H1 (cell line): ENCODE results near the gene ANKEF1. TPM values are rescaled to one million over a fixed set of nuclear protein-coding genes. Genes with fewer than 3 reads are reported as not detected.

Experiments used
- CTCF ChIA-PET: fragments of 300-600 bp; sonication (Branson Sonifier 250); formaldehyde crosslinking; loops from one replicate; lab custom pipeline; 2021; ENCODE audit not compliant: partially characterized antibody; lab: Charles Lee
- POLR2A ChIA-PET: fragments of 300-600 bp; sonication (Branson Sonifier 250); formaldehyde crosslinking; loops from one replicate; lab custom pipeline; 2021; ENCODE audit warnings: inconsistent platforms; ENCODE audit not compliant: partially characterized antibody; lab: Charles Lee
- DNase-seq, 2 experiments: peaks; one replicate each; pipeline versions ENCODE4 v3.0.0 to v3.0.0-alpha.2; 2010 to 2022; ENCODE audit warnings: low spot score in 2 of 2, low read depth in 1 of 2, mixed read lengths in 1 of 2
- FAIRE-seq: peaks from 2 replicates; lab custom pipeline; 2011; peaks lifted over from hg19 to GRCh38; lab: Jason Lieb, UNC
- H2AFZ ChIP-seq: 2 replicates; pipeline ENCODE4 v1.8.1; 2012; ENCODE audit warnings: low read length, inconsistent platforms
- H2AK5ac ChIP-seq: 2 replicates; pipeline ENCODE4 v1.6.1; 2013; ENCODE audit warnings: low read depth, low read length
- H2BK120ac ChIP-seq: replicated peaks from 2 replicates; pipeline ENCODE3; 2013; ENCODE audit warnings: low read depth, low read length, inconsistent platforms
- H2BK12ac ChIP-seq: 2 replicates; pipeline ENCODE4 v1.6.1; 2013; ENCODE audit warnings: low read depth, low read length
- H2BK15ac ChIP-seq: 2 replicates; pipeline ENCODE4 v1.6.1; 2013; ENCODE audit warnings: low read length
- H2BK20ac ChIP-seq: 2 replicates; pipeline ENCODE4 v1.6.1; 2013; ENCODE audit warnings: low read length
- H2BK5ac ChIP-seq: 2 replicates; pipeline ENCODE4 v1.6.1; 2013; ENCODE audit warnings: low read depth, low read length
- H3K14ac ChIP-seq: 2 replicates; pipeline ENCODE4 v1.6.1; 2013; ENCODE audit warnings: inconsistent platforms; ENCODE audit not compliant: insufficient read length
- H3K18ac ChIP-seq: 2 replicates; pipeline ENCODE4 v1.6.1; 2013; ENCODE audit warnings: low read length; ENCODE audit errors: extremely low read depth
- H3K23ac ChIP-seq: 2 replicates; pipeline ENCODE4 v1.6.1; 2013; ENCODE audit warnings: inconsistent platforms; ENCODE audit not compliant: insufficient read length
- H3K23me2 ChIP-seq: 2 replicates; pipeline ENCODE4 v1.6.1; 2013; ENCODE audit warnings: low read depth, low read length
- H3K27ac ChIP-seq: 2 replicates; pipeline ENCODE4 v1.6.1; 2011; ENCODE audit warnings: low read depth, low read length, inconsistent platforms
- H3K27me3 ChIP-seq, 4 experiments: replicated peaks in 1 of 4; 1 replicate in 1 of 4; 2 replicates in 3 of 4; pipeline versions ENCODE4 v1.6.1 to v1.8.1; 2011 to 2013; ENCODE audit warnings: low read length in 3 of 4, mild to moderate bottlenecking in 3 of 4, inconsistent platforms in 2 of 4, mixed read lengths in 2 of 4, moderate library complexity in 1 of 4; ENCODE audit not compliant: control insufficient read depth in 3 of 4, insufficient read depth in 3 of 4; ENCODE audit errors: extremely low read depth in 1 of 4
- H3K36me3 ChIP-seq, 4 experiments: 2 replicates each; pipeline versions ENCODE4 v1.6.1 to v1.8.1; 2011 to 2013; ENCODE audit warnings: mild to moderate bottlenecking in 4 of 4, low read length in 3 of 4, moderate library complexity in 2 of 4, control low read depth in 1 of 4, inconsistent platforms in 1 of 4; ENCODE audit not compliant: insufficient read depth in 4 of 4, control insufficient read depth in 2 of 4
- H3K4ac ChIP-seq: replicated peaks from 2 replicates; pipeline ENCODE3; 2013; ENCODE audit warnings: low read length, low read depth, mixed read lengths, inconsistent platforms; ENCODE audit not compliant: insufficient read length
- H3K4me1 ChIP-seq, 4 experiments: replicated peaks in 1 of 4; 1 replicate in 1 of 4; 2 replicates in 3 of 4; pipeline versions ENCODE4 v1.6.1 to v1.8.1; 2011 to 2013; ENCODE audit warnings: low read length in 3 of 4, inconsistent platforms in 2 of 4, mixed read lengths in 1 of 4; ENCODE audit not compliant: insufficient read depth in 4 of 4, control insufficient read depth in 3 of 4
- H3K4me2 ChIP-seq, 2 experiments: 2 replicates each; pipeline versions ENCODE4 v1.6.1 to v1.8.1; 2011 to 2013; ENCODE audit warnings: low read depth in 2 of 2, low read length in 2 of 2, control low read depth in 1 of 2, inconsistent platforms in 1 of 2, mild to moderate bottlenecking in 1 of 2; ENCODE audit not compliant: insufficient read depth in 1 of 2
- H3K4me3 ChIP-seq, 4 experiments: fragments of 200-600, 300-600 bp in 1 of 4; sonication (generic), shearing (Covaris generic), sonication (Bioruptor Twin) in 1 of 4; 2 replicates each; pipeline versions ENCODE4 v1.5.1 to v1.8.1; 2011 to 2016; ENCODE audit warnings: low read length in 4 of 4, low read depth in 3 of 4, control low read depth in 2 of 4, inconsistent platforms in 2 of 4, mild to moderate bottlenecking in 2 of 4, mixed read lengths in 1 of 4, moderate library complexity in 1 of 4; ENCODE audit not compliant: insufficient read depth in 2 of 4; ENCODE audit errors: extremely low read depth in 1 of 4
- H3K56ac ChIP-seq: replicated peaks from 2 replicates; pipeline ENCODE3; 2013; ENCODE audit warnings: low read depth, mild to moderate bottlenecking, mixed read lengths, low read length, inconsistent platforms; ENCODE audit not compliant: insufficient read length
- H3K79me1 ChIP-seq: 2 replicates; pipeline ENCODE4 v1.6.1; 2013; ENCODE audit warnings: low read depth, low read length, control low read depth
- H3K79me2 ChIP-seq, 2 experiments: 2 replicates each; pipeline versions ENCODE4 v1.6.1 to v1.8.1; 2012 to 2013; ENCODE audit warnings: low read length in 2 of 2, mild to moderate bottlenecking in 2 of 2, inconsistent platforms in 1 of 2; ENCODE audit not compliant: insufficient read depth in 2 of 2, control insufficient read depth in 1 of 2
- H3K9ac ChIP-seq, 4 experiments: replicated peaks in 1 of 4; 1 replicate in 1 of 4; 2 replicates in 3 of 4; pipeline versions ENCODE4 v1.6.1 to v1.8.1; 2011 to 2013; ENCODE audit warnings: low read depth in 3 of 4, low read length in 3 of 4, control low read depth in 2 of 4, mild to moderate bottlenecking in 2 of 4, moderate library complexity in 2 of 4, inconsistent platforms in 1 of 4; ENCODE audit errors: extremely low read depth in 1 of 4
- H3K9me3 ChIP-seq, 2 experiments: 2 replicates each; pipeline versions ENCODE4 v1.6.1 to v1.8.1; 2012 to 2013; ENCODE audit warnings: mild to moderate bottlenecking in 2 of 2, moderate library complexity in 2 of 2, control low read depth in 1 of 2, inconsistent platforms in 1 of 2, low read depth in 1 of 2, low read length in 1 of 2, mixed read lengths in 1 of 2; ENCODE audit not compliant: insufficient read depth in 2 of 2
- H4K20me1 ChIP-seq, 2 experiments: replicated peaks in 1 of 2; 2 replicates each; pipeline versions ENCODE3 to v1.8.1; 2011 to 2013; ENCODE audit warnings: inconsistent platforms in 2 of 2, low read length in 2 of 2, mild to moderate bottlenecking in 1 of 2; ENCODE audit not compliant: insufficient read depth in 2 of 2, control insufficient read depth in 1 of 2
- H4K5ac ChIP-seq: 2 replicates; pipeline ENCODE4 v1.6.1; 2013; ENCODE audit warnings: low read length, low read depth, mixed read lengths, inconsistent platforms; ENCODE audit not compliant: insufficient read length
- H4K8ac ChIP-seq: 2 replicates; pipeline ENCODE4 v1.8.0; 2013; ENCODE audit warnings: mild to moderate bottlenecking, moderate library complexity, low read length, inconsistent platforms; ENCODE audit not compliant: insufficient read depth; ENCODE audit errors: extremely low read depth
- H4K91ac ChIP-seq: replicated peaks from 2 replicates; pipeline ENCODE3; 2013; ENCODE audit warnings: low read length, mixed read lengths, inconsistent platforms; ENCODE audit not compliant: insufficient read length
- CTCF ChIP-seq, 3 experiments: IDR thresholded peaks; 1 replicate in 2 of 3; 2 replicates in 1 of 3; pipeline versions ENCODE4 v1.5.1 to v1.6.1; 2011; ENCODE audit warnings: low read length in 3 of 3, mild to moderate bottlenecking in 3 of 3, inconsistent platforms in 2 of 3, low read depth in 1 of 3, moderate library complexity in 1 of 3; ENCODE audit not compliant: insufficient read depth in 1 of 3; ENCODE audit errors: control extremely low read depth in 1 of 3
- TEAD4 ChIP-seq: IDR thresholded peaks from 2 replicates; pipeline ENCODE4 v1.6.1; 2012; ENCODE audit warnings: low read depth, low read length, inconsistent platforms, mixed read lengths
- YY1 ChIP-seq: IDR thresholded peaks from 2 replicates; pipeline ENCODE4 v1.6.1; 2011; ENCODE audit warnings: low read depth, mild to moderate bottlenecking, low read length
- WGBS, 2 experiments: shearing (Covaris generic) in 1 of 2; methylation state at CpG; one replicate each; pipeline versions ENCODE4 v1.1.6 to v1.1.7; 2013 to 2015; ENCODE audit warnings: low lambda C conversion rate in 2 of 2, mixed read lengths in 2 of 2, inconsistent platforms in 1 of 2, low coverage in 1 of 2, missing lambda C conversion rate in 1 of 2; ENCODE audit not compliant: insufficient replicate concordance in 2 of 2, insufficient coverage in 1 of 2, insufficient read length in 1 of 2; ENCODE audit errors: extremely low coverage in 1 of 2, missing lambda C conversion rate in 1 of 2; 5-methylcytosine and 5-hydroxymethylcytosine counted together
- polyA plus RNA-seq, 7 experiments: library from polyadenylated mRNA; depleted of rRNA in 3 of 7; stranded (reverse) in 5 of 7; unstranded in 2 of 7; fragments of >200 nt in 5 of 7; fragments of 200-250 nt in 2 of 7; gene quantifications; 1 replicate in 5 of 7; 2 replicates in 1 of 7; 4 replicates in 1 of 7; pipeline versions ENCODE4 v1.2.1 to v1.2.3, GENCODE V29; 2011 to 2013; ENCODE audit warnings: missing spikeins in 2 of 7, mixed read lengths in 2 of 7
- total RNA-seq: library from RNA; stranded (reverse); fragmentation: NEBNext Ultra II Directional; extraction: Animal tissue kit (Norgen Biotek cat#: 25700); gene quantifications from 2 replicates; pipeline ENCODE4 v1.2.1, GENCODE V29; 2021

ANKEF1 gene
- total and polyA plus RNA-seq, 2 of the 8 experiments (the other 6 are each of a cell fraction or from before 2014, with no cell fraction given), result 2.8 to 10.0 TPM

- Histone ChIP-seq H3K9me3 (no peaks in the 10 kb centered on the region), H2BK12ac (no peak overlapping the region), H3K27ac (no peak overlapping the region), H2AFZ (peak overlapping the region; percentile 84), H2BK20ac (no peak overlapping the region), H4K5ac (no peak overlapping the region), H2BK120ac (no peak overlapping the region), H2BK5ac (no peak overlapping the region), H4K91ac (no peak overlapping the region), H3K9ac (no peak overlapping the region), H3K4ac (no peak overlapping the region), H3K23ac (no peak overlapping the region), H4K20me1 (no peaks in the 10 kb centered on the region), H3K4me1 (no peaks in the 10 kb centered on the region), H3K4me2 (no peak overlapping the region), H2AK5ac (no peak overlapping the region), H3K56ac (no peak overlapping the region), H3K23me2 (no peaks in the 10 kb centered on the region), H3K18ac (no peak overlapping the region), H3K27me3 (peaks cover 0 to 1% (median 0%) of the 10 kb centered on the region in 4 experiments; a peak in 1 of 7 replicates), H3K14ac (no peak overlapping the region), H3K79me2 (no peaks in the 10 kb centered on the region), H3K4me3 (no peak overlapping the region), H3K36me3 (no peaks in the 10 kb centered on the region), H3K79me1 (no peaks in the 10 kb centered on the region), H2BK15ac (no peak overlapping the region), H4K8ac (no peak overlapping the region)
- POLR2A ChIA-PET, result no interaction called here
- peak in 1 of 2 experiments; percentile 87 for DNase-seq
- CTCF ChIA-PET, result interaction anchor here (0.6 to 4.9 kb wide), 47 partner anchors 9 to 941 kb away, joined by 3 to 84 read pairs (median 4); partner anchors contain the start of genes ANKEF1 and LAMP5
- 30% methylated on average over 4 of the region's 4 CpGs; no CpG with 5 or more reads in 1 of the 2 experiments for WGBS, 2 experiments
- peak; percentile 70 for FAIRE-seq
- peak; percentile 75 to 88 (median 84) for TF ChIP-seq CTCF (IDR thresholded peaks at IDR 0.05; ENCODE audit: control extremely low read depth in 1 of 3, insufficient read depth in 1 of 3, low read depth in 1 of 3, low read length in 3 of 3)
- peak; percentile 44; the same call in 1 of the 2 replicates for TF ChIP-seq TEAD4
- 0 out of 2 replicates have a peak, but pooled peaks have one; percentile 22 for TF ChIP-seq YY1
Measured at GRCh38 chr20:10077081-10077471, 42.3 kb downstream of the ANKEF1 start.
